ENCODE measurements around the gene TMEM98. TPM values are rescaled to one million over a fixed set of nuclear protein-coding genes. Genes with fewer than 3 reads are reported as not detected.
A peak's percentile ranks its signal among the peaks of the same experiment; 100 is the strongest.

Gene TMEM98
- total RNA-seq, 1 donor from 2014 or later, result 47.9 TPM

- no peak overlapping the region for H3K27ac ChIP-seq
- TF ChIP-seq, protein P1, sequence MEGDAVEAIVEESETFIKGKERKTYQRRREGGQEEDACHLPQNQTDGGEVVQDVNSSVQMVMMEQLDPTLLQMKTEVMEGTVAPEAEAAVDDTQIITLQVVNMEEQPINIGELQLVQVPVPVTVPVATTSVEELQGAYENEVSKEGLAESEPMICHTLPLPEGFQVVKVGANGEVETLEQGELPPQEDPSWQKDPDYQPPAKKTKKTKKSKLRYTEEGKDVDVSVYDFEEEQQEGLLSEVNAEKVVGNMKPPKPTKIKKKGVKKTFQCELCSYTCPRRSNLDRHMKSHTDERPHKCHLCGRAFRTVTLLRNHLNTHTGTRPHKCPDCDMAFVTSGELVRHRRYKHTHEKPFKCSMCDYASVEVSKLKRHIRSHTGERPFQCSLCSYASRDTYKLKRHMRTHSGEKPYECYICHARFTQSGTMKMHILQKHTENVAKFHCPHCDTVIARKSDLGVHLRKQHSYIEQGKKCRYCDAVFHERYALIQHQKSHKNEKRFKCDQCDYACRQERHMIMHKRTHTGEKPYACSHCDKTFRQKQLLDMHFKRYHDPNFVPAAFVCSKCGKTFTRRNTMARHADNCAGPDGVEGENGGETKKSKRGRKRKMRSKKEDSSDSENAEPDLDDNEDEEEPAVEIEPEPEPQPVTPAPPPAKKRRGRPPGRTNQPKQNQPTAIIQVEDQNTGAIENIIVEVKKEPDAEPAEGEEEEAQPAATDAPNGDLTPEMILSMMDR (IDR thresholded peaks at IDR 0.05), result no peak
- ATAC-seq (no peak), DNase-seq (no peak)
- no peaks in the 10 kb centered on the region for H3K9me3 ChIP-seq
- peaks cover 11% of the 10 kb centered on the region for H3K36me3 ChIP-seq
- intact Hi-C loops (cut with DNase I), result no loop called here
- peaks cover 33% of the 10 kb centered on the region for H3K4me1 ChIP-seq
- no peak overlapping the region for H3K4me3 ChIP-seq
- no peaks in the 10 kb centered on the region for H3K27me3 ChIP-seq (ENCODE audit: low read depth)
Measured at GRCh38 chr17:32940706-32941390, 12.9 kb downstream of the TMEM98 start.

DNA sequence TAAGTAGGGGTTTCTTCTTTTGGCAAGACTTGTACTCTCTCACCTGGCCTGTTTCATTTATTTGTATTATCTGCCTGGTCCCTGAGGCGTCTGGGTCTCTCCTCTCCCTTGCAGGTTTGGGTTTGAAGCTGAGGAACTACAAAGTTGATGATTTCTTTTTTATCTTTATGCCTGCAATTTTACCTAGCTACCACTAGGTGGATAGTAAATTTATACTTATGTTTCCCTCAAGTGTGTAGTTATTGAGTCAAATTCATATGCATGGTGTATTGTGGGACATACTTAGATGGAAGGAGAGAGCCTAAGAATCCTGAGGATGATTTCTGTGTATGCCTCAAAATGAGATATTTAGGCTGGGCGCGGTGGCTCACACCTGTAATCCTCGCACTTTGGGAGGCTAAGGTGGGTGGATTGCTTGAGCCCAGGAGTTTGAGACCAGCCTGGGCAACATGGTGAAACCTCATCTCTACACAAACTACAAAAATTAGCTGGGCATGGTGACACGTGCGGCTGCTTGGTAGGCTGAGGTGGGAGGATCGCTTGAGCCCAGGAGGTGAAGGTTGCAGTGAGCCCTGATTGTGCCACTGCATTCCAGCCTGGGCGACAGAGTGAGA lies 13.6 kb downstream of the TMEM98 start:
- Histone ChIP-seq H3K4me3 (no peak overlapping the region), H3K27me3 (ENCODE audit: low read depth) (no peaks in the 10 kb centered on the region), H3K36me3 (peaks cover 11% of the 10 kb centered on the region), H3K27ac (no peak overlapping the region), H3K9me3 (no peaks in the 10 kb centered on the region), H3K4me1 (peaks cover 31% of the 10 kb centered on the region)
- TF ChIP-seq, protein P1 (IDR thresholded peaks at IDR 0.05), result peak; percentile 24
- no peak for DNase-seq
- intact Hi-C loops (cut with DNase I), result no loop called here
- ATAC-seq, result no peak

- H3K27ac ChIP-seq, result peak overlapping the region; percentile 73
- TF ChIP-seq, protein P1 (IDR thresholded peaks at IDR 0.05), result no peak
- H3K27me3 ChIP-seq (ENCODE audit: low read depth), result no peaks in the 10 kb centered on the region
- H3K4me3 ChIP-seq, result no peak overlapping the region
- DNase-seq (no peak), ATAC-seq (peak; percentile 76 to 77)
- peaks cover 11% of the 10 kb centered on the region for H3K36me3 ChIP-seq
- no peaks in the 10 kb centered on the region for H3K9me3 ChIP-seq
- H3K4me1 ChIP-seq, result peaks cover 22% of the 10 kb centered on the region
- intact Hi-C loops (cut with DNase I), result no loop called here
Measured at GRCh38 chr17:32943206-32943605, 15.3 kb downstream of the TMEM98 start.

- ATAC-seq (peak; percentile 88), DNase-seq (no peak)
- intact Hi-C loops (cut with DNase I), result no loop called here
- Histone ChIP-seq H3K4me3 (no peak overlapping the region), H3K27ac (peak overlapping the region; percentile 73), H3K36me3 (peaks cover 11% of the 10 kb centered on the region), H3K9me3 (no peaks in the 10 kb centered on the region), H3K4me1 (peaks cover 22% of the 10 kb centered on the region), H3K27me3 (ENCODE audit: low read depth) (no peaks in the 10 kb centered on the region)
- TF ChIP-seq, protein P1 (IDR thresholded peaks at IDR 0.05), result no peak
Measured at GRCh38 chr17:32943647-32944191, 15.8 kb downstream of the TMEM98 start.

DNA sequence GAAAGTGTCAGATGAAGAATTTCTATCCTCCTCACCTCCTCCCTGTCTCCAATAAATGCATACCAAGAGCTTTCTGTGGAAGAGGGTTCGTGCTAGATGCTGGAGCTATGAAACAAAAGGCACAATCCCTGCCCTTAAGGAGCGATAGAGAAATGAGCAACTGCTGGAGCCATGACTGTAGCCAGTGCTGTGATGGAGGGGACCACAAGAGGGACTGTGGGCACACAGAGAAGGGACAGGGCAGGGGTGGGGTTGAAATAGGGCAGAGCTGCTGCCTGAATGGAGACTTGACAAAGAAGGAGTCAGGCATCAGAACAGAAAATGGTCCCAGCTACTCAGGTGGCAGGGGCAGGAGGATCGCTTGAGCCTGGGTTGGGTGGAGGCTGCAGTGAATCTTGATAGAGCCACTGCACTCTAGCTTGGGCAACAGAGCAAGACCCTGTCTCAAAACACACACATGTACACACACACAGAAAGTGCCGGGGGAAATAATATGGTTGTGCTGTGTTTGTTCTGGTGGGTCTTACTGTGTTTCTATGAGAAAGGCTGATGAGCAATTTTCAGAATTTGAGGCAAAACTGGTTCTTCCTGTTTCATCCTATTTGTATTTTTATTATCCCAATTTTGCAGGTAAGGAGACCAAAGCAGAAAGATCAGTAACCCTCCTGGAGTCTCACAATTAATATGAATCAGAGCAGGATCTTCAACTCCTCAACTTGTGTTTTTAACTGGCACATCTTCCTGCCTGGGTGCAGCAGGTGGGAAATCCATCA lies 16.5 kb downstream of the TMEM98 start:
- Histone ChIP-seq H3K4me1 (peaks cover 22% of the 10 kb centered on the region), H3K36me3 (peaks cover 11% of the 10 kb centered on the region), H3K27me3 (ENCODE audit: low read depth) (peaks cover 1% of the 10 kb centered on the region), H3K4me3 (no peak overlapping the region), H3K27ac (peak overlapping the region; percentile 73), H3K9me3 (no peaks in the 10 kb centered on the region)
- DNase-seq, result no peak
- TF ChIP-seq, protein P1 (IDR thresholded peaks at IDR 0.05), result no peak
- intact Hi-C loops (cut with DNase I), result no loop called here
- peak in 1 of 2 donors; percentile 5 for ATAC-seq
